ENCODE data around the gene SLC49A3.
A peak's percentile ranks its signal among the peaks of the same experiment; 100 is the strongest.
"Not testable (repeated sequence)": the region's sequence is repeated elsewhere in the genome, so short reads cannot be mapped to it uniquely, and the experiment has no call there.

Gene SLC49A3

DNA sequence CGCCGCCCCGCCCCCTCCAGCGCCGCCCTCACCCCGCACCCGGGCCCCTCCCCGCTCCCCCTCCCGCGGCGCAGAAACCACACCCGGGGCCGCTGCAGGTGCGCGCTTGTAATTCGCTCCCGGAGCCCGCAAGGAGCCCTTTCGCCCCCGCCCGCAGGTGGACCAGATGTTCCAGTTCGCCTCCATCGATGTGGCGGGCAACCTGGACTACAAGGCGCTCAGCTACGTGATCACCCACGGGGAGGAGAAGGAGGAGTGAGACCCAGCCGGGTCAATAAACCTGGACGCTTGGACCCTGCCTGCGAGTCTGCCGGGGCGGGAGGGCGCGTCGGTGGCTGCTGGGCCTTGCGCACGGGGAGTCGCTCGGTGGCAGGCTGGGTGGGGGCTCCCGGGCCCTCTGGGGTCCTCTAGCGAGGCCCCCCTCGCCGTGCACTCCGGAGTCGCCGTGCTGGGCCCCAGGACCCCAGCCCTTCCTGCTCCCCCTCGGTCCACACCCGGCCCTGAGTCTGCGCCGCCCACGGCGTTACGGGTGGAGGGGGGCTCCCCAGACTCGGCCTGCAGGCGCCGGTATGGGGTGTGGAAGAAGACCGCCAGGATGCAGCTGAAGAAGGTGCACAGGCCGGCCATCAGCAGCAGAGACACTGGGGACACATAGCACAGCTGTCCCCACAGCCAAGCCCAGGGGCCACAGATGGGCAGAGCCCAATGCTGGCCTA lies 7.1 kb downstream of the SLC49A3 start:
- no peak for DNase-seq

GRCh38 chr4:680928-681645 lies 7.9 kb downstream of the SLC49A3 start:
- DNase-seq, result peak in 11 of 51 donors; percentile 10 to 47 (median 28)

DNA sequence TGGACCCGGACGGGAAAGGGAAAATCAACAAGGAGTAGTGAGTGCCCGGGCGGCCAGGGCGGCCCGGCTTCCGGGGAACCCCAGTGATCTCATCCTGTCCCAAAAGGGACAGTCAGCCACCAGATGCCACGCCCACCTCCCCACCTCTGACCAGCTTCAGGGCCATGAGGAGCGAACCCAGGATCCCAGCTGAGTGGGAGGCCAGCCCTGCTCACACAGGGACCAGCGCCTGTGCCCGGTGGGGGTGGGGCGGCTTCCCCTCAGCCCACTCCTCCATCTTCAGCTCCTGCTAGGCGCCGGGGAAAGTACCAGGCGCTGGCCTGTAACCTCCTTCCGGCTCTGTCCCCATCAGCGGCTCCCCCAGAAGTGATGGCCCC lies 8.4 kb downstream of the SLC49A3 start:
- DNase-seq, result no peak

GRCh38 chr4:680091-680490 lies 8.9 kb downstream of the SLC49A3 start:
- no peak for DNase-seq

DNA sequence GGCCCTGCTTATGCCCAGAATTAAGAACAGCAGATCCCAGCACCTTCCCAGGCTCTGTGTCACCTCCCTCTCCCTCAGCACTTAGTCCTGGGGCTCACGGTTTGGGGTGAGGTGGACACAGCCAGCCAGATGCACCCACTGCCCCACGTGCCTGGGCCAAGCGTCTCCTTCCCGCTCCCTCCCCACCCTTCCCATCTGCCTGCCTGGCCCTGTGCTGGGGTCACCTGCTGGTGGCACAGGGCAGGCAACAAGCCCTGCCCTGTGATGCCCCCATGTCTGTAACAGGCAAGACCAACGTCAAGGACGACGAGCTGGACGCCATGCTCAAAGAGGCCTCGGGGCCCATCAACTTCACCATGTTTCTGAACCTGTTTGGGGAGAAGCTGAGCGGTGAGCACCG lies 9.3 kb downstream of the SLC49A3 start:
- no peak for DNase-seq

- DNase-seq, result no peak
These were observed 9.9 kb downstream of the SLC49A3 start for GRCh38 chr4:679104-679481.

DNA sequence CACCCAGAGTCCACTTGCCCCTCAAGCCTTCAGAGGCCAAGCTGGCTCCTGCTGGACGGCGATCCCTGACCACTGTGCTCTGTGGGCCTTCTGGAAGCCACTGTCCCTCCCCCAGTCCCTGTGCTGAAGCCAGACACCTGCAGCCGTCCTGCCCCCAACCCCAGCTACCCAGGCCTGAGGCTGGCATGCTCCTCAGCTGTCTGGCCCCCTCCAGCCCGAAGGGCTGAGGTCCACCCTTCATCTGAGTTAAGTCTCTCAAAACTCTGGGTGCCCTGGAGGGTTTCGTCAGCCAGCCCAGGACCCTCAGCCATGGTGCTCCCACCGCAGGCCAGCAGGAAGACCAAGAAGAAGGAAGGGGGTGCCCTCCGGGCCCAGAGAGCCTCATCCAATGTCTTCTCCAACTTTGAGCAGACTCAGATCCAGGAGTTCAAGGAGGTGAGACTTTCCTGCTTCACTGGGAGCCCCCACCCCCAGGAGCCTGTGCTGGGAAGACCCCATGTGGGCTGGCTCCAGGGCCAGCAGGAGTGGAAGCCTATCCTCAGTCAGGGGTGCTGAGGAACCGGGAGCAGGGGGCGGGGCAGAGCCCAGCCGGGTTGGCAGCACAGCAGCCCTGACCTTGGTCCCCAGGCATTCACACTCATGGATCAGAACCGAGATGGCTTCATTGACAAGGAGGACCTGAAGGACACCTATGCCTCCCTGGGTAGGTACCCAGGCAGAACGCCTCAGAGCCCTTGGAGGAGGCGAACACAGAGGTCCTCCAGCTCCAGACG lies 10.4 kb downstream of the SLC49A3 start:
- DNase-seq, result no peak

DNA sequence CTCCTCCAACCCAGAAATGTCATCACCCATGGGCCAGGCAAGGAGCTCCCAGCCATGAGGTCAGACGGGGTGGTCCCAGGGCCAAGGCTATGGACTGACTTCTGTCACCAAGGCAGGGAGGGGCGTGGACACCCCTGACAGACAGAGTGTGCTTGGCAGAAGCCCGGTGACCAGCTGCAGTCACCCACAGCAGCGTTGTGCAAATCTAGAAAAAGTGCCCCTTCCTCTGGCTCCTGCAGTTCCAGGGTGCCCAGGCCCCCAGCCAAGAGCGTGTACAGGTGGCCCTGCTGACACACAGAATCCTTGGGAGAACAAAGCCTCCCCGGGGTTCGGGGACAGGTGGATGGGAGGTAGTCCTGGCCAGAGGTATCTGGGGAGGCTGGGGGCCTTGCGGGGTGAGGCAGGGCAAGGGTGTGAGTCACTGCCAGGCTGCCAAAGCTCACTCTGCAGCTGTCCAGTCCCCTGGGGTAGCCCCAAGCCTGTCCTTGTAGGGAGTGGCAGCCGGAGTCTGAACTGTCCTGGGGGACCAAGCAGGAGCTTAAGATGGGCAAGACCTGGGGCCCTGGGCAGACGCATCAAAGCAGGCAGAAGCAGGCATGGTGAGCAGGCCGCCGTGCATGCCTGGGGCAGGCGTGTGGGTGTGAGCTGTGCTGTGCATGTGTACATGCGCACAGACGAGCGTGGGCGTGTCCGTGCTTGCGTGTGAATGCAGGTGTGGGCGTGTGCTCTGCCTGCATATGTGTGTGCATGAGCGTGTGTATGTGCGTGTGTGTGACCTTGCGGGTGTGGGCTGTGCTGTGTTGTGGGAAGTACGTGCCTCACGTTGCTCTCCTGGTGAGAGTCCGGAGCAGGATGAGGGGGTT lies 11.3 kb downstream of the SLC49A3 start:
- peak in 1 of 51 donors; percentile 24 for DNase-seq

- no peak for DNase-seq
These were observed 12.1 kb downstream of the SLC49A3 start for GRCh38 chr4:676871-677235.

DNA sequence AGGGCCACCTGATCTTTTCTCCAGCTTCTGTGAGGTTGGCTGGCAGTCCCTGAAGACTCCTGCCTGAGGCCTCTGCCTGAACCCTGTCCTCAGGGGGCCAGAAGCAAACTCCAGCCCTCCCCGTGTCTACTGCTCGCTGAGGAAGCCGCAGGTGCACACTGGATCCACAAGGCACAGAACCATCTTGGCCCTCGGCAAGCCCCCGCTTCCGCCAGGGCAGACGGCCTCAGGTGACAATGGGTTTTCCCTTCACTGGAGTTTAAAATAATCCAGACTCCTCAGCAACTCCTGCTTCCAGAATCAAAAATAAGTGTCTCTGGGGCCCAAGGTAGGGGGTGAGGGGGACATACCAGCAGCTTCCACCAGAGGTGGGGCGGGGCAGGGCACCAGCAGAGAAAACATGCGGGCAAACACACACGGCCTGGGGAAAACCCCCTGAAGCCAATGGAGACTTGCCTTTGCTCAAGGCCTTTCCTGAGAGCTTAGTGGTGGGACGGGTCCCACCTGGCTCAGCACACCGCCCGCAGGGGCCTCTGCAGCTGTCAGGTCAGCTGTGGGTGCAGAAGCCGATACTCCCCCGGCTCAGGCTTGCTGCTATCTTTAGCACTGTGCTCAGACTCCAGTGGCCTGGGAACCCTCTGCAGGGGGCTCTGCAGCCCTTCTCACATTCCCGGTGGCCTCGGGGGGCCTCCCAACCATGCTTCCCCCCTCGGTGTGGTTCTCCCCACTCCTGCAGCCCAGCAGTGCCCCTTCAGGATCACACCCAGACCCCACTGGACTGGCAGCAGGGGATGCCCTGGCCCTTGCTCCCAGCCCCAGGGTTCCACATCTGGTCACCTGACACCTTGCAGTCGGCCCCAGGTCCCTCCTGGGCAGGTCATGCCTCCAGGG lies 12.7 kb downstream of the SLC49A3 start:
- no peak for DNase-seq

DNA sequence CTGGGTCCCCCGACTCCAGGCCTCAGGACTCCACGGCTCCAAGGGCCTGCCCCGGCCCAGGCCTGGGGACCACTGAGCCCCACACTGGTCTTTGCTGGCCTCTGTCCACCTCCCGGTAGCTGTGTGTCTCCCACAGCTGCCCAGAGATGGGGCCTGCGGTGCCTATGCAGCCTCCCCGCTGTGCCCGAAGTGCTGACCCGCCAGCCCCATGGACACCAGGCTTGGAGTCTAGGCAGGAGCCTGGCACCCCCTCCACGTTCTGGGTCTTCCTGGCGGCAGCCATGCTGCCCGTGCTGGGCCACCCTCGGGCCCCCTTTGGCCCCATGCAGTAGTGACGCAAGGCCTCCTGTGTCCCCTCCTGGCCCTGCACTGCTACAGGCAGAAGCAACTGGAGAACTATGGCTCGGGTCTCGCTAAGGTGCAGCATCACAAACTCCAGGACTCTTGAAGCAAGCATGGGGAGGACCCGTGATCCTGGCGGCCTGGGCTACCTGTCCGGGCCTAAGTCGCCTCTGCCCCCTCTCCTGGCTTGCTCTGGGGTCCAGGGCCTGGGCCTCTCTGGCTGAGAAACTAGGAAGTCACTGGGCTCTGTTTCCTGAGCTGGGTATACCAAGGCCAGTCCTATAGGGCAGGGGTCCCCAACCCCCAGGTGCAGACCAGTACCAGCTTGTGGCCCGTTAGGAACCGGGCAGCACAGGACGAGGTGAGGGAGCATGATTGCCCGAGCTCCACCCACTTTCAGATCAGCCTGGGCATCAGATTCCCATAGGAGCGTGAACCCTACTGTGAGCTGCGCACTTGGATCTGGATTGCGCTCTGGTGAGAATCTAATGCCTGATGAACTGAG lies 13.7 kb downstream of the SLC49A3 start:
- no peak for DNase-seq

GRCh38 chr4:674172-675035 lies 14.5 kb downstream of the SLC49A3 start, which contains the start of the genes ATP5ME and MYL5:
TSS of gene ATP5ME (minus strand) at chr4:674276. CDS start at chr4:674247, 29 bp downstream.
TSS of gene MYL5 (plus strand) at chr4:674542. CDS start at chr4:678027, 3,485 bp downstream.
- peak; percentile 59 to 97 (median 92) for DNase-seq

DNA sequence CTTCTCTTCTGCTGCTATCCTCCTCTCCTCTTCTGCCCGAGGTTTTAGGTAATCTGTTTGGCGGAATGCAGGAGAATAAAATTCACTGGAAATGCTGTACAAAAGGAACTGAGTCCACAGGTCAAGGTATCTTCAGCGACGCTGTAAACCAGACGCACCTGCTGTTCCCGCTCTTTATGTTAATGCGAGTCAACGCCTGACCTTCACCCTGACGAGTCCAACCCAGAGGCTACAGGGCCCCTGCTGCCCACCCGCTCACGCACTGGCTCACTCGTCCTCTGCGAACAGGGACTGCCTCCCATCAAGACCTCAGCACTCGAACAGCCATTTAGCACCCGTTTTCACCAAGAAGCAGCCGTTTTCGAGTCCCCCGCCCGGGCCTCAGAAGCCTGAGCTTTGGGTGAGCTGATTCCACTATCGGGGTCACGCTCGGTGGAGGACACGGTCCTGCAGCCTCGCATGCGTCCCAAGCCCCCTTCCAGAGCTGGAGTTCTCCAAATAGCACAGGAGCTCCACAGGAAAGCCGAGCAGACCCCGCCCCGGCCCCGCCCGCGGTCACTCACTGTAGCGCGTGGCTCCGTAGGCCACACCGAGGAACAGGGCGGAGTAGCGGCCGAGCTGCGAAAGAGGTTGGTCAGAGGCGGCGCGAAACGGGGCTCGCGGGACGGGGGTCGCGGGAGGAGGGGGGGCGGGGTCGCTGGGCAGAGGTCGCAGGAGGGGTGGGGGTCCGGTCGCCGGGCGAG lies 15.4 kb downstream of the SLC49A3 start:
- DNase-seq, result peak in 5 of 51 donors; percentile 13 to 66 (median 52)

- DNase-seq, result no peak
These were observed 17.2 kb downstream of the SLC49A3 start for GRCh38 chr4:671769-672168.

DNA sequence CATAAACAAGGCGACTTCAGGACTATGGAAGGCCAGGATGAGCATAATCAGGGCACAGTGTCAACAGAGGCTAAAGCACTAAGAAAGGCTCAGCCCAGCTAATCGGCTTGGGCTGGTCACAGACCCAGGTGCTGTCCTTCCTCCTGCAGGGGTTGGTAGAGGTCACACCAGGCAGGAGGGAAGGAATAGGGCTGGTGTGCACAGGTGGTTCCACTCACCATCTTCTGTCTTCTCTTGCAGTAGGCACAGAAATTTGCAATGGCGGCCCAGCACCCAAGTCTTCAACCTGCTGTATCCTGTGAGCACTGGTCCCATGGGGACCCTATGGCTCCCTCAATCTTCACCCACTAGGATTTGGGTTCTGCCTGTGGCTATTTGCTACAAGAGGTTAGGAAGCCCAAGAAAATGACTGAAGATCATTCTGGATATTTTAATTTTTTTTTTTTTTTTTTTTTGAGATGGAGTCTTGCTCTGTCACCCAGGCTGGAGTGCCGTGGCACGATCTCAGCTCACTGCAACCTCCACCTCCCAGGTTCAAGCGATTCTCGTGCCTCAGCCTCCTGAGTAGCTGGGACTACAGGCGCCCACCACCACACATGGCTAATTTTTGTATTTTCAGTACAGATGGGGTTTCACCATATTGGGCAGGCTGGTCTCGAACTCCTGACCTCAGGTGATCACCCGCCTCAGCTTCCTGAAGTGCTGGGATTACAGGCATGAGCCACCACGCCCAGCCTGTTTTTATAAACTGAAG lies 19.0 kb downstream of the SLC49A3 start:
- not testable (repeated sequence) for DNase-seq

- not testable (repeated sequence) for DNase-seq
These were observed 20.7 kb downstream of the SLC49A3 start for GRCh38 chr4:668219-668618.

- no peak for DNase-seq
These were observed 21.4 kb downstream of the SLC49A3 start for GRCh38 chr4:667545-667925.
